AG04450 (cell line): ENCODE results near the gene STX10. TPM values are rescaled to one million over a fixed set of nuclear protein-coding genes. Genes with fewer than 3 reads are reported as not detected.

Experiments used
- CTCF ChIA-PET: fragments of 300-600, 350-600 bp; formaldehyde crosslinking; extraction: SDS; loops from one replicate; lab custom pipeline; 2022; ENCODE audit warnings: antibody characterized with exemption, inconsistent platforms; lab: Charles Lee
- POLR2A ChIA-PET: fragments of 350-600 bp; formaldehyde crosslinking; extraction: SDS; loops from one replicate; lab custom pipeline; 2021; ENCODE audit warnings: antibody characterized with exemption, inconsistent platforms; lab: Yijun Ruan, JAX
- DNase-seq: peaks from one replicate; pipeline ENCODE4 v3.0.0-alpha.2; 2011; ENCODE audit warnings: low read depth, low spot score
- H3K27ac ChIP-seq: one replicate; pipeline ENCODE4 v1.5.1; 2012; ENCODE audit warnings: low read depth, low read length, control low read depth
- H3K27me3 ChIP-seq: one replicate; pipeline ENCODE4 v1.6.0; 2012; ENCODE audit warnings: low read length; ENCODE audit not compliant: control insufficient read depth, insufficient read depth
- H3K4me3 ChIP-seq: 2 replicates; pipeline ENCODE4 v1.5.1; 2011; ENCODE audit warnings: mild to moderate bottlenecking, low read depth, low read length, control low read depth
- H3K9me3 ChIP-seq: 2 replicates; pipeline ENCODE4 v1.5.1; 2012; ENCODE audit warnings: low read length; ENCODE audit not compliant: control insufficient read depth, insufficient read depth
- CTCF ChIP-seq: IDR thresholded peaks from 2 replicates; pipeline ENCODE4 v1.5.1; 2011; ENCODE audit warnings: low read depth, low read length, control low read depth, inconsistent platforms
- polyA plus RNA-seq: library from polyadenylated mRNA; depleted of rRNA; stranded (reverse); fragments of >200 nt; gene quantifications from 2 replicates; pipeline ENCODE4 v1.2.3, GENCODE V29; 2011

Gene STX10
- polyA plus RNA-seq, 1 experiment = 47.9 TPM

- H3K27me3 ChIP-seq = no peaks in the 10 kb centered on the region
- POLR2A ChIA-PET = interaction anchor here (0.6 to 4.3 kb wide), 5 partner anchors 13 to 64 kb away, joined by 3 to 16 read pairs (median 3); partner anchors contain the start of genes IER2 and STX10
- H3K27ac ChIP-seq = peak overlapping the region; percentile 61
- CTCF ChIA-PET = interaction anchor here (0.6 to 1.4 kb wide), 4 partner anchors 76 to 153 kb away, joined by 4 to 8 read pairs (median 5); no protein-coding TSS in a partner anchor
- DNase-seq = no peak
- no peak for TF ChIP-seq CTCF
- peaks cover 4% of the 10 kb centered on the region; the same call in 1 of the 2 replicates for H3K9me3 ChIP-seq
- H3K4me3 ChIP-seq = peak overlapping the region; percentile 87
Observed at GRCh38 chr19:13118424-13119193, 31.6 kb downstream of the STX10 start.

- Histone ChIP-seq H3K27me3 (no peaks in the 10 kb centered on the region), H3K9me3 (peaks cover 4% of the 10 kb centered on the region; the same call in 1 of the 2 replicates), H3K27ac (peak within 1 kb of the TSS; percentile 61), H3K4me3 (peak within 1 kb of the TSS; percentile 98)
- no peak for TF ChIP-seq CTCF
- ChIA-PET POLR2A (interaction anchor here (0.9 to 4.3 kb wide), 4 partner anchors 32 to 63 kb away, joined by 3 to 16 read pairs (median 8); partner anchors contain the start of genes IER2 and STX10), CTCF (interaction anchor here (0.6 to 1.4 kb wide), 4 partner anchors 17 to 152 kb away, joined by 3 to 12 read pairs (median 5); no protein-coding TSS in a partner anchor)
- DNase-seq = no peak
Observed at GRCh38 chr19:13117772-13118423, 32.3 kb downstream of the STX10 start, which contains the start of gene NACC1. Gene NACC1 (plus strand): TSS chr19:13118264. CDS start chr19:13135208, 16,944 bp downstream.

- peaks cover 4% of the 10 kb centered on the region; the same call in 1 of the 2 replicates for H3K9me3 ChIP-seq
- DNase-seq = no peak
- no peaks in the 10 kb centered on the region for H3K27me3 ChIP-seq
- POLR2A ChIA-PET = interaction anchor here (0.6 to 4.3 kb wide), 4 partner anchors 33 to 48 kb away, joined by 3 to 16 read pairs (median 8); partner anchors contain the start of genes IER2 and STX10
- peak overlapping the region; percentile 98 for H3K4me3 ChIP-seq
- CTCF ChIA-PET = interaction anchor here (0.6 to 1.4 kb wide), 3 partner anchors 16 to 152 kb away, joined by 3 to 12 read pairs (median 6); no protein-coding TSS in a partner anchor
- no peak for TF ChIP-seq CTCF
- H3K27ac ChIP-seq = no peak overlapping the region
Observed at GRCh38 chr19:13117176-13117771, 32.9 kb downstream of the STX10 start.

GRCh38 chr19:13116282-13117175 is 33.6 kb downstream of the STX10 start, which contains the start of gene TRMT1:
Gene TRMT1 (minus strand): TSS chr19:13116740. CDS start chr19:13116399, 341 bp downstream.
- ChIA-PET POLR2A (interaction anchor here (0.6 kb wide), 2 partner anchors 47 to 175 kb away, joined by 3 to 9 read pairs; no protein-coding TSS in a partner anchor), CTCF (interaction anchor here (1.7 kb wide), 1 partner anchor 151 kb away, joined by 9 read pairs; no protein-coding TSS in a partner anchor)
- Histone ChIP-seq H3K4me3 (peak within 1 kb of the TSS; percentile 98), H3K27ac (peak within 1 kb of the TSS; percentile 82), H3K27me3 (no peaks in the 10 kb centered on the region), H3K9me3 (peaks cover 4% of the 10 kb centered on the region; the same call in 1 of the 2 replicates)
- DNase-seq = peak; percentile 74
- TF ChIP-seq CTCF = no peak
